K562 (cell line): ENCODE results near the gene GZF1. TPM values are rescaled to one million over a fixed set of nuclear protein-coding genes. Genes with fewer than 3 reads are reported as not detected.
A peak's percentile ranks its signal among the peaks of the same experiment; 100 is the strongest.

Source experiments
- CC2D1A ChIP-seq: fragments of 450-650 bp; IDR thresholded peaks from 2 replicates; pipeline ENCODE4 v1.6.1; 2017; ENCODE audit warnings: mild to moderate bottlenecking
- CREM ChIP-seq: IDR thresholded peaks from 2 replicates; pipeline ENCODE4 v1.6.1; 2014; ENCODE audit warnings: antibody characterized with exemption, low read depth
- HCFC1 ChIP-seq: IDR thresholded peaks from 2 replicates; pipeline ENCODE4 v1.6.1; 2012; ENCODE audit warnings: low read depth, low read length, improper control_type of control experiment
- ZNF133 ChIP-seq: fragments of 250-450 bp; sonication (Bioruptor Pico); IDR thresholded peaks from 2 replicates; pipeline ENCODE4 v1.4.0; 2020; ENCODE audit warnings: mild to moderate bottlenecking
- polyA plus RNA-seq, 8 experiments: library from polyadenylated mRNA; depleted of rRNA in 4 of 8; stranded (reverse) in 5 of 8; unstranded in 3 of 8; fragments of >200 nt; fragmentation: Nextera tagmentation in 2 of 8; fragmentation: Illumina TruSeq in 1 of 8; extraction: Ambion mirVana in 2 of 8; extraction: Trizol in 1 of 8; gene quantifications; 2 replicates each; pipeline versions ENCODE4 v1.2.1 to v1.2.3, GENCODE V29; 2011 to 2014; ENCODE audit warnings: inconsistent platforms in 1 of 8, missing spikeins in 1 of 8
- small RNA-seq: library from RNA; depleted of rRNA; stranded (forward); fragments of <200 nt; gene quantifications from one replicate; pipeline ENCODE3, GENCODE V24; 2014
- total RNA-seq, 7 experiments: library from RNA; depleted of rRNA in 6 of 7; stranded (reverse); fragments of >200 nt in 6 of 7; fragmentation: Illumina TruSeq in 2 of 7; extraction: Trizol in 2 of 7; gene quantifications; 2 replicates each; pipeline versions ENCODE4 v1.2.1 to v1.2.3, GENCODE V29; 2011 to 2021; ENCODE audit warnings: low replicate concordance in 1 of 7

GZF1 gene
- total and polyA plus RNA-seq, 9 of the 15 experiments (the other 6 are each of a cell fraction or from before 2014, with no cell fraction given): 1.2 to 15.7 (median 7.4) TPM

DNA sequence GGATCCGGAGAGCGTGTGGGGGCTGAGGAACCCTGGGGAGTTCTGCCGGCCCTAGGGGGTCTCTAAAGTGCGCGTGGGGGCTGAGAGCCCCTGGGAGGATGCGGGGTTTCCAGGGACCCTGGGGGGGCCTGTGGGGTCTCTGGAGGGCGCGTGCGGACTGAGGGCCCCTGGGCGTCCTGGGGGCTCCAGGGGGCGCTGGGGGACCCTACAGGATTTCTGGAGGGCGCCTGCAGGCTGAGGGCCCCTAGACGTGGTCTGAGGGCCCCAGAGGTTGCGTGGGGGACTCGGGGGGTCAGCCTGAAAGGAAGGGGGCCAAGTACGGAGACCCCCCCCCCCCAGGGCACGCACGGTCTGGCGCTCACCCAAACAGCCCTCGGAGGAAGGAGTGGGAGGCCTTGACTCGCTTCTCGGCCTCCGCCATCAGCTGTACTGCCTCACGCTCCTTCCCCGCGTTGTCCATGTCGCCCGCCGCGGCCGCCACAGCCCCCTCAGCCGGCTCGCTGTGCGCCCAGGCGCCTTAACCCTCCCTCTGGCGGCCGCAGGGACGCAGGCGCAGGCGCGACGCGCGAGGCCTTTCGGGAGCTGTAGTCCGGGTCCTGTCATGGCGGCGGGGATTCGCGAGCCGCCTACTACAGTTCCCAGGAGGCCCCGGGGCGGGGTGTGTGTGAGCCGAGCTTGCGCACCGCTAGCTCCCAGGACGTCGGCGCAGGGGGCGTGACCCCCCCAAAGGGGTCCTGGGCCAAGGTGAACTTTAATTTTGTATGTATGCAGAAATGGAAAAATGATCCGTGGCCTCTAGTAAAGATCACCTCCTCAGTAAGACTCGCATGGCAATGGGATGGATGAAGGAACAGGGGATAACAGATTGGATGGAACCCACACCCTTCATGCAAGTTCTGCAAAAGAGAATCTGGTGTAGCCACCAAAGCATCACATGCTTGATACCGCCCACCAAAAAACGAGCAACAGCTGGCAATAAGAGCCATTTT lies 59.3 kb downstream of the GZF1 start, which contains the start of gene NAPB (continued):
- TF ChIP-seq HCFC1 (peak; percentile 89), CC2D1A (no peak), ZNF133 (no peak), CREM (peak; percentile 75)
- TF ChIP-seq, all 486 proteins: peak for 52

Small RNA genes within 50 kb of the gene (small RNA-seq; reads per million reads assigned to genes)
- not detected for gene RNA5SP479

Other genes with a start within 250 kb of the GZF1 start
- gene NXT1, start 11.4 kb upstream of the GZF1 start, total RNA-seq (2014; rRNA removed): 50.4 and 50.9 TPM in 2 replicates
- gene NXT1, start 11.4 kb upstream of the GZF1 start, total RNA-seq (2014; rRNA removed; fragmentation: Illumina TruSeq; extraction: Trizol): 27.5 and 31.9 TPM in 2 replicates
- 35.0 and 35.7 TPM in 2 replicates for gene NXT1, start 11.4 kb upstream of the GZF1 start, total RNA-seq (2015; rRNA removed; fragmentation: Illumina TruSeq; extraction: Trizol)
- gene NXT1, start 11.4 kb upstream of the GZF1 start, total RNA-seq (2021): 30.3 and 35.7 TPM in 2 replicates
- gene NXT1, start 11.4 kb upstream of the GZF1 start, polyA plus RNA-seq (2011; rRNA removed): 31.7 and 37.7 TPM in 2 replicates
- gene NXT1, start 11.4 kb upstream of the GZF1 start, polyA plus RNA-seq (2014; fragmentation: Illumina TruSeq; extraction: Trizol): 35.6 and 36.1 TPM in 2 replicates
- gene NXT1, start 11.4 kb upstream of the GZF1 start, polyA plus RNA-seq (2014; fragmentation: Nextera tagmentation; extraction: Ambion mirVana): 1 to 10 TPM; 7.7 to 8.9 TPM
- gene NXT1, start 11.4 kb upstream of the GZF1 start, polyA plus RNA-seq (2014; rRNA removed): 37.5 and 46.5 TPM in 2 replicates
- gene NAPB, start 59.3 kb downstream of the GZF1 start, total RNA-seq (2014; rRNA removed): 5.2 and 6.5 TPM in 2 replicates
- gene NAPB, start 59.3 kb downstream of the GZF1 start, total RNA-seq (2014; rRNA removed; fragmentation: Illumina TruSeq; extraction: Trizol): 5.9 and 6.9 TPM in 2 replicates
- gene NAPB, start 59.3 kb downstream of the GZF1 start, total RNA-seq (2015; rRNA removed; fragmentation: Illumina TruSeq; extraction: Trizol): 5.6 and 5.8 TPM in 2 replicates
- gene NAPB, start 59.3 kb downstream of the GZF1 start, total RNA-seq (2021): 4.5 and 5.0 TPM in 2 replicates
- 7.7 and 8.4 TPM in 2 replicates for gene NAPB, start 59.3 kb downstream of the GZF1 start, polyA plus RNA-seq (2011; rRNA removed)
- gene NAPB, start 59.3 kb downstream of the GZF1 start, polyA plus RNA-seq (2014; fragmentation: Illumina TruSeq; extraction: Trizol): 4.0 and 4.4 TPM in 2 replicates
- gene NAPB, start 59.3 kb downstream of the GZF1 start, polyA plus RNA-seq (2014; fragmentation: Nextera tagmentation; extraction: Ambion mirVana): 1 to 10 TPM; 1.4 to 2.3 TPM
- 5.3 and 6.2 TPM in 2 replicates for gene NAPB, start 59.3 kb downstream of the GZF1 start, polyA plus RNA-seq (2014; rRNA removed)
- not detected in 2 replicates for gene CSTL1, start 77.5 kb downstream of the GZF1 start, total RNA-seq (2014; rRNA removed)
- not detected in 2 replicates for gene CSTL1, start 77.5 kb downstream of the GZF1 start, total RNA-seq (2014; rRNA removed; fragmentation: Illumina TruSeq; extraction: Trizol)
- gene CSTL1, start 77.5 kb downstream of the GZF1 start, total RNA-seq (2015; rRNA removed; fragmentation: Illumina TruSeq; extraction: Trizol): not detected in 2 replicates
- not detected in 2 replicates for gene CSTL1, start 77.5 kb downstream of the GZF1 start, total RNA-seq (2021)
- not detected in 2 replicates for gene CSTL1, start 77.5 kb downstream of the GZF1 start, polyA plus RNA-seq (2011; rRNA removed)
- not detected in 2 replicates for gene CSTL1, start 77.5 kb downstream of the GZF1 start, polyA plus RNA-seq (2014; fragmentation: Illumina TruSeq; extraction: Trizol)
- gene CSTL1, start 77.5 kb downstream of the GZF1 start, polyA plus RNA-seq (2014; fragmentation: Nextera tagmentation; extraction: Ambion mirVana): not detected
- gene CSTL1, start 77.5 kb downstream of the GZF1 start, polyA plus RNA-seq (2014; rRNA removed): not detected in 2 replicates
- gene CST11, start 90.7 kb downstream of the GZF1 start, total RNA-seq (2014; rRNA removed): not detected in 2 replicates
- not detected in 2 replicates for gene CST11, start 90.7 kb downstream of the GZF1 start, total RNA-seq (2014; rRNA removed; fragmentation: Illumina TruSeq; extraction: Trizol)
- gene CST11, start 90.7 kb downstream of the GZF1 start, total RNA-seq (2015; rRNA removed; fragmentation: Illumina TruSeq; extraction: Trizol): not detected in 2 replicates
- gene CST11, start 90.7 kb downstream of the GZF1 start, total RNA-seq (2021): not detected in 2 replicates
- gene CST11, start 90.7 kb downstream of the GZF1 start, polyA plus RNA-seq (2011; rRNA removed): not detected in 2 replicates
- gene CST11, start 90.7 kb downstream of the GZF1 start, polyA plus RNA-seq (2014; fragmentation: Illumina TruSeq; extraction: Trizol): not detected in 2 replicates
- gene CST11, start 90.7 kb downstream of the GZF1 start, polyA plus RNA-seq (2014; fragmentation: Nextera tagmentation; extraction: Ambion mirVana): not detected
- not detected in 2 replicates for gene CST11, start 90.7 kb downstream of the GZF1 start, polyA plus RNA-seq (2014; rRNA removed)
- gene CST8, start 128.9 kb downstream of the GZF1 start, total RNA-seq (2014; rRNA removed): not detected in 2 replicates
- gene CST8, start 128.9 kb downstream of the GZF1 start, total RNA-seq (2014; rRNA removed; fragmentation: Illumina TruSeq; extraction: Trizol): not detected in 2 replicates
- not detected in 2 replicates for gene CST8, start 128.9 kb downstream of the GZF1 start, total RNA-seq (2015; rRNA removed; fragmentation: Illumina TruSeq; extraction: Trizol)
- gene CST8, start 128.9 kb downstream of the GZF1 start, total RNA-seq (2021): not detected in 2 replicates
- gene CST8, start 128.9 kb downstream of the GZF1 start, polyA plus RNA-seq (2011; rRNA removed): not detected in 2 replicates
- not detected in 2 replicates for gene CST8, start 128.9 kb downstream of the GZF1 start, polyA plus RNA-seq (2014; fragmentation: Illumina TruSeq; extraction: Trizol)
- not detected for gene CST8, start 128.9 kb downstream of the GZF1 start, polyA plus RNA-seq (2014; fragmentation: Nextera tagmentation; extraction: Ambion mirVana)
- gene CST8, start 128.9 kb downstream of the GZF1 start, polyA plus RNA-seq (2014; rRNA removed): not detected in 2 replicates
- gene CST9L, start 206.3 kb downstream of the GZF1 start, total RNA-seq (2014; rRNA removed): not detected in 2 replicates
- not detected in 2 replicates for gene CST9L, start 206.3 kb downstream of the GZF1 start, total RNA-seq (2014; rRNA removed; fragmentation: Illumina TruSeq; extraction: Trizol)
- not detected in 2 replicates for gene CST9L, start 206.3 kb downstream of the GZF1 start, total RNA-seq (2015; rRNA removed; fragmentation: Illumina TruSeq; extraction: Trizol)
- not detected in 2 replicates for gene CST9L, start 206.3 kb downstream of the GZF1 start, total RNA-seq (2021)
- not detected in 2 replicates for gene CST9L, start 206.3 kb downstream of the GZF1 start, polyA plus RNA-seq (2011; rRNA removed)
- gene CST9L, start 206.3 kb downstream of the GZF1 start, polyA plus RNA-seq (2014; fragmentation: Illumina TruSeq; extraction: Trizol): not detected in 2 replicates
- gene CST9L, start 206.3 kb downstream of the GZF1 start, polyA plus RNA-seq (2014; fragmentation: Nextera tagmentation; extraction: Ambion mirVana): not detected
- not detected in 2 replicates for gene CST9L, start 206.3 kb downstream of the GZF1 start, polyA plus RNA-seq (2014; rRNA removed)
- gene CST9, start 243.7 kb downstream of the GZF1 start, total RNA-seq (2014; rRNA removed): not detected in 2 replicates
- not detected in 2 replicates for gene CST9, start 243.7 kb downstream of the GZF1 start, total RNA-seq (2014; rRNA removed; fragmentation: Illumina TruSeq; extraction: Trizol)
- gene CST9, start 243.7 kb downstream of the GZF1 start, total RNA-seq (2015; rRNA removed; fragmentation: Illumina TruSeq; extraction: Trizol): not detected in 2 replicates
- not detected in 2 replicates for gene CST9, start 243.7 kb downstream of the GZF1 start, total RNA-seq (2021)
- not detected in 2 replicates for gene CST9, start 243.7 kb downstream of the GZF1 start, polyA plus RNA-seq (2011; rRNA removed)
- gene CST9, start 243.7 kb downstream of the GZF1 start, polyA plus RNA-seq (2014; fragmentation: Illumina TruSeq; extraction: Trizol): not detected in 2 replicates
- gene CST9, start 243.7 kb downstream of the GZF1 start, polyA plus RNA-seq (2014; fragmentation: Nextera tagmentation; extraction: Ambion mirVana): not detected
- gene CST9, start 243.7 kb downstream of the GZF1 start, polyA plus RNA-seq (2014; rRNA removed): not detected in 2 replicates